PFSK-1 (cell line): ENCODE measurements around the gene LONRF2.

Source experiments
- FOXP2 ChIP-seq: optimal IDR thresholded peaks from 2 replicates; pipeline ENCODE3; 2011; ENCODE audit warnings: borderline replicate concordance, control low read depth, inconsistent platforms; ENCODE audit not compliant: insufficient read depth; ENCODE audit errors: extremely low read length, extremely low read depth
- POLR2AphosphoS5 ChIP-seq: IDR thresholded peaks from 2 replicates; pipeline ENCODE4 v1.6.1; 2012; ENCODE audit warnings: low read depth, mild to moderate bottlenecking, control low read depth, low read length, moderate library complexity
- REST ChIP-seq, 2 experiments: IDR thresholded peaks; 2 replicates each; pipeline versions ENCODE4 v1.6.1 to v1.8.0; 2011 to 2012; ENCODE audit warnings: low read depth in 2 of 2, low read length in 2 of 2, control low read depth in 1 of 2, inconsistent platforms in 1 of 2, mild to moderate bottlenecking in 1 of 2, moderate library complexity in 1 of 2; ENCODE audit not compliant: insufficient read depth in 1 of 2
- SIN3A ChIP-seq: IDR thresholded peaks from 2 replicates; pipeline ENCODE4 v1.6.1; 2012; ENCODE audit warnings: mild to moderate bottlenecking, low read length, moderate library complexity, borderline replicate concordance; ENCODE audit not compliant: insufficient read depth
- TAF1 ChIP-seq: IDR thresholded peaks from 2 replicates; pipeline ENCODE4 v1.6.1; 2012; ENCODE audit warnings: low read length, control low read depth, borderline replicate concordance; ENCODE audit not compliant: insufficient read depth

LONRF2 gene

DNA sequence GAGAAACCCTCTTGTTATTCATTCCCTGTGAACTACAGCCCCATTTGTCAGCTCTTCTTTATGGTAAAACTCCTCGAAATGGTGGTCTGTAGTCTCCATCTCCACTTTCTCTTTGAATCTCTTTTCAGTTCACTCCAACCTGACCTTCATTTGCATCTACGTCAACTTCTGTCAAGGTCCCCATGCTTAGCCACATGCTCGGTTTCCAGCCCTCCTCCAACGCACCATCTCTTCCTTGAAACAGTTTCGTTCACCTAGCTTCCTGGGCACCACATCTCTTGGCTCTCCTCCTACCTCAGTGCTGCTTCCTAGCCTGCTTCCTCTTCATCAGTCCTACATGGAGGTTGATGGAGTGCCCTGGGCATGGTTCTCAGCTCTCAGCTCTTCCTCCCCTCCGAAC lies 98.8 kb downstream of the LONRF2 start:
- TF ChIP-seq POLR2AphosphoS5 (no peak), FOXP2 (no peak), REST (IDR thresholded peaks at IDR 0.05; ENCODE audit: insufficient read depth in 1 of 2, low read depth in 2 of 2, low read length in 2 of 2) (no peak), TAF1 (no peak), SIN3A (no peak)
